ENCODE measurements around the gene EML5. TPM values are rescaled to one million over a fixed set of nuclear protein-coding genes. Genes with fewer than 3 reads are reported as not detected.

The EML5 gene
- total and polyA plus RNA-seq, 9 donors: 0.38 to 1.7 (median 0.85) TPM

DNA sequence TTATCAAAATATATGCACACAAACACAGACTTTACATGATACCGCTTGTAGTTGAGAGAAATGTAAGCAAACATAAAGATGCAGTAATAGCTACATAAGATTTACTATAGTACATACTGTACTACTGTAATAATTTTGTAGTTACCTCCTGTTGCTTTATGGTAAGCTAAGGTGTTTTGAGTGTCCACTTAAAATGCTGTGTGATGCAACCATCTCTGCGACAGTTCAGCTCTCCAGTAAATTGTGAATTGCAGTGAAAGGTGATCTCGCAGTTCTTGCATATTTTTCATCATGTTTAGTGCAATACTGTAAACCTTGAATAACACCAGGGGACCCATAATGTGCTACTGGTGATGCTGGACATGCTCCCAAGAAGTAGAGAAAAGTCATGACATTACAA lies 208.3 kb downstream of the EML5 start:
- H3K4me3 ChIP-seq (ENCODE audit: low read length): no peak overlapping the region
- DNase-seq: no peak
- no peaks in the 10 kb centered on the region for H3K27me3 ChIP-seq (ENCODE audit: control insufficient read depth, insufficient read depth, low read length)
- no peaks in the 10 kb centered on the region for H3K4me1 ChIP-seq (ENCODE audit: control insufficient read depth, insufficient read depth, low read length)
- no peak overlapping the region for H3K27ac ChIP-seq (ENCODE audit: low read length)
- H3K36me3 ChIP-seq (ENCODE audit: control insufficient read depth, insufficient read depth, low read length): peaks cover 30% of the 10 kb centered on the region
- WGBS (ENCODE audit: insufficient coverage): 80% methylated on average over 1 of the region's 3 CpGs
- H3K9me3 ChIP-seq (replicated peaks; ENCODE audit: control insufficient read depth, low read depth, low read length): no peaks in the 10 kb centered on the region

DNA sequence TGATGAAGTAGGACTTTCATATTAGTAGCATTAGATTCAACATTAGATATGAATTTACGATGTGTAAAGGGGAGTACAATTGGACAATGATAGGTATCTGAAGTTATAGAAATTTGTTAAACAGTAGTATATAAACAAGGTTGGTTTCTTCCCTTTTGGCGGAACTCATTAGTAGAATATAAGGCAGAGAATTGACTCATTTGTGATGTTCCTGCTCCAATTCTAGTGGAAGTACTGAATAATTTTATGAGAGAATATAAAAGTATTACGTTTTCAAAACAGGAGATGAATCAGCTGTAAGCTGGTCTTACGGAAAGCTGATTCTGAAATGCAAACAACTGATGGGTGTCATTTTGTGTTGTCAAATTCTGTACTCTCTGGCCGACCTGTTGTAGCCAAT lies 216.5 kb downstream of the EML5 start:
- no peaks in the 10 kb centered on the region for H3K9me3 ChIP-seq (replicated peaks; ENCODE audit: control insufficient read depth, low read depth, low read length)
- H3K4me1 ChIP-seq (ENCODE audit: control insufficient read depth, insufficient read depth, low read length): no peaks in the 10 kb centered on the region
- no peak overlapping the region for H3K4me3 ChIP-seq (ENCODE audit: low read length)
- H3K27me3 ChIP-seq (ENCODE audit: control insufficient read depth, insufficient read depth, low read length): no peaks in the 10 kb centered on the region
- H3K27ac ChIP-seq (ENCODE audit: low read length): no peak overlapping the region
- no peak for DNase-seq
- 95% methylated on average over 3 of the region's 5 CpGs for WGBS (ENCODE audit: insufficient coverage)
- peaks cover 52% of the 10 kb centered on the region for H3K36me3 ChIP-seq (ENCODE audit: control insufficient read depth, insufficient read depth, low read length)

DNA sequence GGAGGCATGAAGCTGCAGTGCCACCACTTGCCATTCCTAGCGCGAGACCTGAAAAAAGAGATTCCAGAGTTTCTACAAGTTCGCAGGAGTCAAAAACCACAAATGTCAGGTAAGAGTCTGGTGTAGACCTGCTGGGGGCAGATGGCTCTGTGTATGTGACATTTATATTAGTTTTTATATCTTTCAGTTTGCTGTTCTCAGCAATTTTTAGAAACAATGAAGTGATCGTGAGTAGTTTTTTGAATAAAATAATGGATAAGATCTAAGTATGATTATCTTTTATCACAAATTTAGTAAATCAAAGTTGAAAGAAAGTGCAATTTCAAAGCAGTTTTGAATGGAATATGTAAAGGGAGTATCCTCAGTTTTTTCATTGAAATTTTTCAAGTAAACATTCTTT lies 220.6 kb downstream of the EML5 start:
- no peaks in the 10 kb centered on the region for H3K4me1 ChIP-seq (ENCODE audit: control insufficient read depth, insufficient read depth, low read length)
- no peaks in the 10 kb centered on the region for H3K9me3 ChIP-seq (replicated peaks; ENCODE audit: control insufficient read depth, low read depth, low read length)
- no peak for DNase-seq
- H3K36me3 ChIP-seq (ENCODE audit: control insufficient read depth, insufficient read depth, low read length): peaks cover 50% of the 10 kb centered on the region
- H3K4me3 ChIP-seq (ENCODE audit: low read length): no peak overlapping the region
- no peak overlapping the region for H3K27ac ChIP-seq (ENCODE audit: low read length)
- no peaks in the 10 kb centered on the region for H3K27me3 ChIP-seq (ENCODE audit: control insufficient read depth, insufficient read depth, low read length)
- WGBS (ENCODE audit: insufficient coverage): no CpG with 5 or more reads among the region's 4 CpGs

DNA sequence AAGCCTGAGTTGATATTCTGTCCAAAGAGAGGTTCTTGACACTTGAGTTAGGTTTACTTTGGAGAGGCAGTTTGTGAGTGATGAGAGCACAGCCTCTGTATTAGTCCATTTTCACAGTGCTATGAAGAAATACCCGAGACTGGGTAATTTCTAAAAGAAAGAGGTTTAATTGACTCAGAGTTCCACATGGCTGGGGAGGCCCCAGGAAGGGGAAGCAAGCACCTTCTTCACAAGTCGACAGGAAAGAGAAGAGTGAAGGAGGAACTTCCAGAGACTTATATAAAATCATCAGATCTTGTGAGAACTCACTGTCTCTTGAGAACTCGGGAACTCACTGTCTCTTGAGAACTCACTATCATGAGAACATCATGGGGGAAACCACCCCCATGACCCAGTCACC lies 224.6 kb downstream of the EML5 start:
- no peak overlapping the region for H3K27ac ChIP-seq (ENCODE audit: low read length)
- no peaks in the 10 kb centered on the region for H3K9me3 ChIP-seq (replicated peaks; ENCODE audit: control insufficient read depth, low read depth, low read length)
- no peaks in the 10 kb centered on the region for H3K27me3 ChIP-seq (ENCODE audit: control insufficient read depth, insufficient read depth, low read length)
- 40% methylated on average over 1 of the region's 3 CpGs for WGBS (ENCODE audit: insufficient coverage)
- no peak for DNase-seq
- H3K36me3 ChIP-seq (ENCODE audit: control insufficient read depth, insufficient read depth, low read length): peaks cover 30% of the 10 kb centered on the region
- no peak overlapping the region for H3K4me3 ChIP-seq (ENCODE audit: low read length)
- peaks cover 4% of the 10 kb centered on the region for H3K4me1 ChIP-seq (ENCODE audit: control insufficient read depth, insufficient read depth, low read length)

DNA sequence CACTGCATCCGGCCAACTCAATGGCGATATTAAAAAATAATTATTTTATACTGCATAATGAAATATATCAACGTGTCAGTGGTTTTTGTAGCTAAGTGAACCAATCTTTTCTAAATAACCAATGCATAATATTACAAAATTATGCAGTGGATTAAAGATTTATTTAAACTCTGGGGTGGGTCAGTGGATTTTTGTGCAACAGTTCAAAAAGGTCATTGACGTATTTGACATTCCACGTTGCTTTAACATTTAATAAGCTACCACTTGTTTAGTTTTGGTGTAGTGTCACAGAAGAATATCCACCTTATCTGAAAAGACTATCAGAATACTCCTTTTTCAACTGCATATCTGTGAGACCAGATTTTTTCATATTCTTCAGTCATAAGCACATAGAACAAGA lies 227.3 kb downstream of the EML5 start:
- WGBS (ENCODE audit: insufficient coverage): no CpG with 5 or more reads among the region's 5 CpGs
- peaks cover 18% of the 10 kb centered on the region for H3K36me3 ChIP-seq (ENCODE audit: control insufficient read depth, insufficient read depth, low read length)
- no peak overlapping the region for H3K4me3 ChIP-seq (ENCODE audit: low read length)
- no peaks in the 10 kb centered on the region for H3K27me3 ChIP-seq (ENCODE audit: control insufficient read depth, insufficient read depth, low read length)
- no peak overlapping the region for H3K27ac ChIP-seq (ENCODE audit: low read length)
- no peak for DNase-seq
- H3K9me3 ChIP-seq (replicated peaks; ENCODE audit: control insufficient read depth, low read depth, low read length): no peaks in the 10 kb centered on the region
- peaks cover 9% of the 10 kb centered on the region for H3K4me1 ChIP-seq (ENCODE audit: control insufficient read depth, insufficient read depth, low read length)

DNA sequence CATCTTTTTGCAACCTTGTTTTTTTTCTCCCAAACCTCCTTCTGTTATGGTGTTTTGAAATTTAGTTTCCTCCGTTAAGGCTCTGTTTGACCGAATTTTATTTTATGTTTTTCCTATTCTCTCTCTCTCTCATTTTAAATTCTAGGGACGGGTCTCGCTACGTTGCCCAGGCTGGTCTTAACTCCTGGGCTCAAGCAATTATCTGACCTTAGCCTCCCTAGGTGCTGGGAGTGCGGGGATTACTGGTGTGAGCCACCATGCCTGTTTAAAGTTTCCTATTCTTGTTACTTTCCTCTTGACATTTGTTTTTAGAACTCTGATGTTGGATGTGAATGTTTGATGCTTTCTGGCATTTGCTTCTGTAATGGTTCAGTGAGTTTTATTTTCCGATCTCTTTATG lies 228.9 kb downstream of the EML5 start:
- Histone ChIP-seq H3K27me3 (ENCODE audit: control insufficient read depth, insufficient read depth, low read length) (no peaks in the 10 kb centered on the region), H3K27ac (ENCODE audit: low read length) (no peak overlapping the region), H3K4me1 (ENCODE audit: control insufficient read depth, insufficient read depth, low read length) (peaks cover 11% of the 10 kb centered on the region), H3K36me3 (ENCODE audit: control insufficient read depth, insufficient read depth, low read length) (peaks cover 10% of the 10 kb centered on the region), H3K9me3 (replicated peaks; ENCODE audit: control insufficient read depth, low read depth, low read length) (no peaks in the 10 kb centered on the region), H3K4me3 (ENCODE audit: low read length) (peak overlapping the region; percentile 84)
- no peak for DNase-seq
- no CpG with 5 or more reads among the region's 7 CpGs for WGBS (ENCODE audit: insufficient coverage)

DNA sequence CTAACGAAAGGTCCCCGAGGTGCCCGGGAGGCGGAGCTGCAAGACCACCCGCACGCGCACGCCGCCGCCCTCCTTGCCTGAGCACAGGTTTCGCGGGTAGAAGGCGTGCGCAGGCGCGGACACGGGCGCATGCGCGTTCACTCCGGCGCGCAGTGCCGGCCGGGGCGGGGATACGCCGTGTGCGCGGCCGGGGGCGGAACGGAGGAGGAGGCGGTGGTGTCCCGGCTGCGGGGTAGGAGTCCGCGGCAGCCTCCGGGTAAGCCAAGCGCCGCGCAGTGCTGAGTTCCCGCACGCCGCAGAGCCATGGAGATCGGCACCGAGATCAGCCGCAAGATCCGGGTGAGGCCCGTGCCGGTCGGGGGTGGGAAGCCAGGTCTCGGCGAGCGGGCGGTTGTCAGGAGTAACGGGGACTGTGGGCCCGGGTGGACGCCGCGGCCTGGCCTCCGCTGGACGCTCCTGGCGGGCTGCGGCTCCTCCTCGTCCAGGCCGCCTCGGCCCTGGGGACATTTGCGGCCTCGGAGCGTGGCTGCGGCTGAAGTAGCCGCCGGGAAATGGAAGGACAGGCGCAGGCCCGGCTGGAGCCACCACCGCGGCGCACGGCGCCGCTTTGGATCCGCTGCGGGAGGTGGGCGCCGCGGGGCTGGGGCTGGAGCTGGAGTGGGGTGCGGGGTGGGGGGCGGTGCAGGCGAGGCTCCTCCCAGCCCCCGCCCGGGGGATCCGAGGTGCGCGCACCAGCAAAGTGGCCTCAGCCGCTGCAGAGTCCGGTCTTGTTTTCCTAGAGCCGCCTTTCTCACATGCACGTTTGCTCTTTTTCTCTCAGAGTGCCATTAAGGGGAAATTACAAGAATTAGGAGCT lies 229.7 kb downstream of the EML5 start, which contains the start of gene ZC3H14:
Gene ZC3H14, plus strand, starts transcription at position 207 of the 856 bp plus-strand sequence. Its CDS starts 97 bp downstream, at position 304.
- Histone ChIP-seq H3K4me3 (ENCODE audit: low read length) (peak within 1 kb of the TSS; percentile 84), H3K9me3 (replicated peaks; ENCODE audit: control insufficient read depth, low read depth, low read length) (no peaks in the 10 kb centered on the region), H3K36me3 (ENCODE audit: control insufficient read depth, insufficient read depth, low read length) (peaks cover 2% of the 10 kb centered on the region), H3K27ac (ENCODE audit: low read length) (peak within 1 kb of the TSS; percentile 91), H3K27me3 (ENCODE audit: control insufficient read depth, insufficient read depth, low read length) (no peaks in the 10 kb centered on the region), H3K4me1 (ENCODE audit: control insufficient read depth, insufficient read depth, low read length) (peaks cover 11% of the 10 kb centered on the region)
- peak; percentile 95 for DNase-seq
- 0% methylated on average over 85 of the region's 99 CpGs for WGBS (ENCODE audit: insufficient coverage)

DNA sequence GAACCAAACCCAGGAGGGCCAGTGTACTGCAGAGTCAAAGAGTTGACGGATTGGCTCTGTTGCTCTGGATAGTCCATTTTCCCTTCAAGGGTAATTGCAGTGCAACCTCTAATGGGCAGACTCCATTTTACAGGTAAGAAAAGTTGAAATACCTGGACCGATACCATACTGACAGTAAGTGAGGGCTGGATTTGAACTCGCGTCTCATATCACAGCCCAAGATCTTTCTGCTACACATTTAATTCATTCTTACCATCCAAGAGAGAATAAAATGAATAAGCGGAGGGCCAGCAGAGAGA lies 230.3 kb downstream of the EML5 start:
- peak overlapping the region; percentile 84 for H3K4me3 ChIP-seq (ENCODE audit: low read length)
- 80% methylated on average over 1 of the region's 5 CpGs for WGBS (ENCODE audit: insufficient coverage)
- H3K27ac ChIP-seq (ENCODE audit: low read length): no peak overlapping the region
- H3K9me3 ChIP-seq (replicated peaks; ENCODE audit: control insufficient read depth, low read depth, low read length): no peaks in the 10 kb centered on the region
- no peaks in the 10 kb centered on the region for H3K27me3 ChIP-seq (ENCODE audit: control insufficient read depth, insufficient read depth, low read length)
- H3K4me1 ChIP-seq (ENCODE audit: control insufficient read depth, insufficient read depth, low read length): peaks cover 11% of the 10 kb centered on the region
- DNase-seq: no peak
- no peaks in the 10 kb centered on the region for H3K36me3 ChIP-seq (ENCODE audit: control insufficient read depth, insufficient read depth, low read length)

Other genes with a start within 250 kb of the EML5 start
- 23.9 TPM for gene PTPN21, start 237.9 kb downstream of the EML5 start, total RNA-seq
- gene PTPN21, start 237.9 kb downstream of the EML5 start, polyA plus RNA-seq (ENCODE audit: insufficient read depth in 1 of 8, insufficient read length in 8 of 8, low replicate concordance in 1 of 8): 10 to 100 TPM; 33.2 to 60.2 (median 48.0) TPM
- gene ZC3H14, start 229.9 kb downstream of the EML5 start, total RNA-seq: 39.1 TPM
- gene ZC3H14, start 229.9 kb downstream of the EML5 start, polyA plus RNA-seq (ENCODE audit: insufficient read depth in 1 of 8, insufficient read length in 8 of 8, low replicate concordance in 1 of 8): 10 to 100 TPM; 30.0 to 39.1 (median 33.5) TPM
- 15.9 TPM for gene TTC8, start 31.7 kb upstream of the EML5 start, total RNA-seq
- 10 to 100 TPM; 14.4 to 19.2 (median 15.9) TPM for gene TTC8, start 31.7 kb upstream of the EML5 start, polyA plus RNA-seq (ENCODE audit: insufficient read depth in 1 of 8, insufficient read length in 8 of 8, low replicate concordance in 1 of 8)